ENCODE results near the gene FAF1. TPM values are rescaled to one million over a fixed set of nuclear protein-coding genes. Genes with fewer than 3 reads are reported as not detected.

FAF1 gene
- total RNA-seq, 1 experiment from 2014 or later = 109 TPM

DNA sequence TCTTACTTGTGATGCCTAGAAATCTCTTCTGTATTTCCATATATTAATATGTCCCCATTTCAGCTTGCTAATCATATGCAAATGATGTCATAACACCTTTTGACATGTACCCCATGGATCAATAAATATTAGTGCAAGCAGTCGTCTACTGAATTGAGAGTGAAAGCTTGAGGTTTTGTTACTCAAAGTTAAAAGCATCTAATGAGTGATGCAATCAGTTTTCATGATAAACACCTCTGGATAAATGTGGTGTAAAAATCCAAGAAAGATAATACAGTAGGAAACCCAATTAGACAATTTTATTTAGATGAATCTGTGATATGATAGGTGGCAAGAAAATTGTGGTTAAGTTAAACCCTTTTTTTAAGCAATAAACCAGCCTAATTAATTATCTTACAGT lies 395.6 kb downstream of the FAF1 start:
- ChIA-PET POLR2A (ENCODE audit: low non-redundant PET) (no interaction called here), CTCF (no interaction called here)
- TF ChIP-seq EZH2 (IDR thresholded peaks at IDR 0.05; ENCODE audit: borderline replicate concordance, low read depth, low read length, poor library complexity, severe bottlenecking) = no peak
- TF ChIP-seq, protein P1, sequence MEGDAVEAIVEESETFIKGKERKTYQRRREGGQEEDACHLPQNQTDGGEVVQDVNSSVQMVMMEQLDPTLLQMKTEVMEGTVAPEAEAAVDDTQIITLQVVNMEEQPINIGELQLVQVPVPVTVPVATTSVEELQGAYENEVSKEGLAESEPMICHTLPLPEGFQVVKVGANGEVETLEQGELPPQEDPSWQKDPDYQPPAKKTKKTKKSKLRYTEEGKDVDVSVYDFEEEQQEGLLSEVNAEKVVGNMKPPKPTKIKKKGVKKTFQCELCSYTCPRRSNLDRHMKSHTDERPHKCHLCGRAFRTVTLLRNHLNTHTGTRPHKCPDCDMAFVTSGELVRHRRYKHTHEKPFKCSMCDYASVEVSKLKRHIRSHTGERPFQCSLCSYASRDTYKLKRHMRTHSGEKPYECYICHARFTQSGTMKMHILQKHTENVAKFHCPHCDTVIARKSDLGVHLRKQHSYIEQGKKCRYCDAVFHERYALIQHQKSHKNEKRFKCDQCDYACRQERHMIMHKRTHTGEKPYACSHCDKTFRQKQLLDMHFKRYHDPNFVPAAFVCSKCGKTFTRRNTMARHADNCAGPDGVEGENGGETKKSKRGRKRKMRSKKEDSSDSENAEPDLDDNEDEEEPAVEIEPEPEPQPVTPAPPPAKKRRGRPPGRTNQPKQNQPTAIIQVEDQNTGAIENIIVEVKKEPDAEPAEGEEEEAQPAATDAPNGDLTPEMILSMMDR (conservative IDR thresholded peaks at IDR 0.05; ENCODE audit: low read depth, low read length) = no peak
- no peak for DNase-seq (ENCODE audit: low spot score)
- H3K4me3 ChIP-seq (ENCODE audit: low read depth, low read length, poor library complexity, severe bottlenecking) = no peak overlapping the region
- H3K4me1 ChIP-seq (ENCODE audit: insufficient read depth, low read length, poor library complexity, severe bottlenecking) = peaks cover 12% of the 10 kb centered on the region
- intact Hi-C loops (cut with micrococcal nuclease; ENCODE audit: unreplicated experiment) = no loop called here
- no peaks in the 10 kb centered on the region for H3K9me3 ChIP-seq (ENCODE audit: low read depth, low read length, poor library complexity, severe bottlenecking)
- peaks cover 5% of the 10 kb centered on the region for H3K36me3 ChIP-seq (ENCODE audit: insufficient read depth, low read length, poor library complexity, severe bottlenecking)
- no peaks in the 10 kb centered on the region for H3K27me3 ChIP-seq (replicated peaks; ENCODE audit: insufficient read depth, low read depth, low read length, poor library complexity)
- BruUV-seq (replicated peaks) = no TSS peak
- no peak overlapping the region for H3K27ac ChIP-seq (ENCODE audit: low read depth, low read length, poor library complexity, severe bottlenecking)

DNA sequence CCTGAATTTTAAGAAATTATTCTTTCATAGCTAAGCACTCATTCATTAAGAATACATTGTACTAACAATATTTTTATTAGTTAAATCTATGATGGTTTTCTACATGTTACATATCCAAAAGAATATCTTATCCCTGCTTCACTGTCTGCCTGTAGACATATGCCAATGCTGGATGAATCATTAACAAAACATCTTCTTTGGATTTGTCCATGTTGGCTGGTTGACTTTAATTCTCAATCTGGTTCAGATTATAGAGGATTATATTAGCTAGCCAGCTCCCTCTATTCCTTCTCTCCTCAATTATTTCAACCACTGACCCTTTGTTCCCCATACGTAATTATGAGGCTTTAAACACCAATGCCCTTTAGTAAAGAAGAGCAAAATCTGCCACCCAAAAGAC lies 398.0 kb downstream of the FAF1 start:
- CTCF ChIA-PET = no interaction called here

DNA sequence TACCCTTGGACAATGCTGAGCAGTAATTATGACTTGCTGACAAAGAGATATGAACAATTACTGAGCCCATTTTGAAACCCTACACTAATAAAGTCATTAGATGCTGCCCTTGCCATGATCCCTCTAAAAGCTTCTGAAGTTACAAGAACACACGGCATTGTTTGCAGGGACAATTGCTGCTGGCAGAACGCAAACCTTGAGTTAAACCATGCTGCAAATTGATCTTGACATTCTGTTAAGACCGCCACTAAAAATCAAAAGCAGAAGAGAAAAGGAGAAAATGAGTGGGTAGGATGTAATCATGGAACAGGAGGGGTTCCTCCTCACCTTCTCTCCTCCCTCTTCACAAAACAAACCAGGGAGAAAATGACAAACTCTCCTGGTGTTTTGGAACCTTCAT lies 400.6 kb downstream of the FAF1 start:
- intact Hi-C loops (cut with micrococcal nuclease; ENCODE audit: unreplicated experiment) = no loop called here
- DNase-seq (ENCODE audit: low spot score) = no peak
- Histone ChIP-seq H3K9me3 (ENCODE audit: low read depth, low read length, poor library complexity, severe bottlenecking) (no peaks in the 10 kb centered on the region), H3K36me3 (ENCODE audit: insufficient read depth, low read length, poor library complexity, severe bottlenecking) (no peaks in the 10 kb centered on the region), H3K4me3 (ENCODE audit: low read depth, low read length, poor library complexity, severe bottlenecking) (no peak overlapping the region), H3K27me3 (replicated peaks; ENCODE audit: insufficient read depth, low read depth, low read length, poor library complexity) (no peaks in the 10 kb centered on the region), H3K27ac (ENCODE audit: low read depth, low read length, poor library complexity, severe bottlenecking) (no peak overlapping the region), H3K4me1 (ENCODE audit: insufficient read depth, low read length, poor library complexity, severe bottlenecking) (peaks cover 4% of the 10 kb centered on the region)
- no TSS peak for BruUV-seq (replicated peaks)
- TF ChIP-seq, protein P1 (conservative IDR thresholded peaks at IDR 0.05; ENCODE audit: low read depth, low read length) = no peak
- no peak for TF ChIP-seq EZH2 (IDR thresholded peaks at IDR 0.05; ENCODE audit: borderline replicate concordance, low read depth, low read length, poor library complexity, severe bottlenecking)
- ChIA-PET CTCF (no interaction called here), POLR2A (ENCODE audit: low non-redundant PET) (no interaction called here)

More for the DNA sequence above, 398.0 kb downstream of the FAF1 start:
- peaks cover 5% of the 10 kb centered on the region for H3K36me3 ChIP-seq (ENCODE audit: insufficient read depth, low read length, poor library complexity, severe bottlenecking)
- H3K27ac ChIP-seq (ENCODE audit: low read depth, low read length, poor library complexity, severe bottlenecking) = no peak overlapping the region
- H3K9me3 ChIP-seq (ENCODE audit: low read depth, low read length, poor library complexity, severe bottlenecking) = no peaks in the 10 kb centered on the region
- no peaks in the 10 kb centered on the region for H3K27me3 ChIP-seq (replicated peaks; ENCODE audit: insufficient read depth, low read depth, low read length, poor library complexity)
- intact Hi-C loops (cut with micrococcal nuclease; ENCODE audit: unreplicated experiment) = no loop called here
- peaks cover 4% of the 10 kb centered on the region for H3K4me1 ChIP-seq (ENCODE audit: insufficient read depth, low read length, poor library complexity, severe bottlenecking)
- no TSS peak for BruUV-seq (replicated peaks)
- no peak overlapping the region for H3K4me3 ChIP-seq (ENCODE audit: low read depth, low read length, poor library complexity, severe bottlenecking)
- POLR2A ChIA-PET (ENCODE audit: low non-redundant PET) = no interaction called here
- TF ChIP-seq, protein P1 (conservative IDR thresholded peaks at IDR 0.05; ENCODE audit: low read depth, low read length) = no peak
- no peak for TF ChIP-seq EZH2 (IDR thresholded peaks at IDR 0.05; ENCODE audit: borderline replicate concordance, low read depth, low read length, poor library complexity, severe bottlenecking)
- DNase-seq (ENCODE audit: low spot score) = no peak
